DMS153 treated with DMSO at 0.1 percent for 48 hours (cell line): ENCODE measurements around the gene RAD17.
"Not testable (repeated sequence)": the region's sequence is repeated elsewhere in the genome, so short reads cannot be mapped to it uniquely, and the experiment has no call there.

Source experiments
- DNase-seq: peaks from one replicate; lab custom pipeline; 2025; ENCODE audit not compliant: unreplicated experiment; lab: John Stamatoyannopoulos, UW

RAD17 gene

GRCh38 chr5:69372394-69372793, 2.8 kb downstream of the RAD17 start:
- no peak for DNase-seq

DNA sequence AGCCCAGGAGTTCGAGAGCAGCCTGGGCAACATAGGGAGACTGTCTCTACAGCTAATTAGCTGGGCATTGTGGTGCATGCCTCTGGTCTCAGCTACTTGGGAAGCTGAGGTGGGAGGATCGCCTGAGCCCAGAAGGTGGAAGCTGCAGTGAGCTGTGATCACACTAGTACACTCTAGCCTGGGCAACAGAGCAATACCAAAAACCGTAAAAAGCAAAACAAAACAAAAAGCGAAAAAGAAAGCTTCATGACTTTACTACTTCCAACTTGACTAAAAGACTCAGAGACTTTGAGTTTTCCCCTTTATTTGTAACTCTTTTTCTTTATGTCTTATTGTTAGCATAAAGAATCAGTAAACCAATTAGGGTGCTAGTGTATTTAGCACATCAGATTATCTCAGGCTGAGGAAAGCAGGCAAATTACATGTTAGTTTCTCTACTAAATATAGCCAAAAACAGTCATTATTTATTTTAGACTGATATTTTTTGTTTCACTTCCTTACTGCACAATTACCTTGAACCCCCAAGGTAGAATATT, 5.4 kb downstream of the RAD17 start:
- DNase-seq: no peak

DNA sequence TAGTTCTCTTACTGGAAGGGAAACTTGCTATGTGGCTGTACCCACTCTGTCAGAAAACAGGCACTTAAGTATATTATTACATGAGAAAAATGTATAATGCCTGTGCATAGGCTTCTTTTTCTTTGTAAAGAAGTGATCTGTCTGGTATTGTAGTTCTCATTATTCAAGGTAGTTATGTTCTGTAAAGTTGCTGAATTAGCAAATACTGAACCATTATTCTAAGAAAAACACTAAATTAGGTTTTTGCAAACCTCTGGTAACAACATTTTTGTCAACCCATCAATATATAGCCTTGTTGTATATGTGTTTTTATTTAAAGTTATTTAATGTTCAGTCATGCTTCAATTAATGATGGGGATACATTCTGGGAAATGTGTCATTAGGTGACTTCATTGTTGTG, 8.8 kb downstream of the RAD17 start:
- DNase-seq: no peak

DNA sequence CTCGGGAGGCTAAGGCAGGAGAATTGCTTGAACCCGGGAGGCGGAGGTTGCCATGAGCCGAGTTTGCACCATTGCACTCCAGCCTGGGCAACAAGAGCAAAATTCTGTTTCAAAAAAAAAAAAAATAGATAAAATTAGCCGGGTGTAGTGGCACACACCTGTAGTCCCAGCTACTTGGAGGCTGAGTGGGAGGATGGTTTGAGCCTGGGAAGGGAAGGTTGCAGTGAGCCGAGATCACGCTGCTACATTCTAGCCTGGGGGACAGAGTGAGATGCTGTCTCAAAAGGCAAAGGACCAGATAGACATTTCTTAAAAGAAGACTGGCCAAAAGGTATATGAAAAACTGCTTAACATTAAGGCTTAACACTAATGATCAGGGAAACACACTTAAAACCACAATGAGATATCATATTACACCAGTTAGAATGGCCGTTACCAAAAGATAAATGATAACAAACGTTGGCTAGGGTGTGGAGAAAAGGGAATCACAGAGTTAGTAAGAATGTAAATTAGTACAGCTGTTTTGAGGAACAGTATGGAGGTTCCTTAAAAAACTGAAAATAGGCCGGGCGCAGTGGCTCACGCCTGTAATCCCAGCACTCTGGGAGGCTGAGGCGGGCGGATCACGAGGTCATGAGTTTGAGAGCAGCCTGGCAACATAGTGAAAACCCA, 35.2 kb downstream of the RAD17 start:
- no peak for DNase-seq

DNA sequence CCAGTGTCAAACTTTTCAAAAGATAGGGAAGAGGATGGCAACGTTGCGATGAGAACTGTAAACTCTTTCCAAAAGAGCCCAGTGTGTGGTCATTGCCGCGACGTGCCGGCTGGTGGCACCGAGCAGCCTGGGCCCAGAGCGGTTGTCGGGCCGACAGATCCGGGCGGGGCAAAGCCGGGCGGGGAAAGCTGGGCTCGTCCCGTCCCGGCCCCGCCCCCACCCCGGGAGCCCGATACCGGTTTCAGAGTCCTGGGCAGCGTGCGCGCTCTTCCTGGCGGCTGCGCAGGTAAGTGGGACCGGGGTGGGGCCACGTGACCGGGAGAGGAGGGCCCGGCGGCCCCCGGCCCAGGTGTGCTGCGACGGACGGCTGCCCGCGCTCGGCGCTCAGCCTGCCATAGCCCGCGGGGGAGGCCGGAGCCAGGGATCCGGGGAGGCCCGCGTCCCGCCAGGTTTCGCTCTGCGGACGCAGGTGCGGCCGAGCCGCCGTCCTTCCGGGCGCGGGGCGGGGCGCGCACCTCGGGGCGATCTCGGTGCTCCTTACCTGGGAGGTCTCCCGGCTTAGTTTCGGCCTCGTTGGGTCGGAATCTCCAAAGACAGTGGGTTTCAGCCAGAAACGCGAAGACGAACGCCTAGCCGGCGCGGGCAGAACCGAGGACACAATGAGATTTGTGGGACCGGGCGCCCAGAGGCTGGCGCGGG, 45.4 kb downstream of the RAD17 start, which contains the start of gene MARVELD2:
MARVELD2 (plus strand) TSS at position 232 of the 699 bp plus-strand sequence. CDS start 4,270 bp downstream, outside the sequence.
- peak; percentile 82 for DNase-seq

DNA sequence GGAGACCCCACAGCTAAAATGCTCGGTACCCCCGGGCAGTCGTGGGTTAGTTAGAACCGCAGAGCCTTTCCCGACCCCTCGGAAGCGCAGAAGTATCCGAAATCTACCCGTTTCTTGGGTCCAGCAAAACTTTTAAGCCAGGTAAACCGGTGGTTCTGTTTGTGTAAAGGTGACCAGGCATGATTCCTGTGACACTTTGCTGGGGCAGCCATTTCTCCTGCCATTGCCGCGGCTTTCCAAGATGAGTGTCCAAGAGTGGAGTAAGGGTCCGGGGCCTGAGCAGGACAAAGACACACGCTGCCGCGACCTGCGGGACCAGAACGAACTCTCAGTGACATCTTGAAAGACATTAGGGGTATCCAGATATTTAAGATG, 46.0 kb downstream of the RAD17 start:
- DNase-seq: no peak

- DNase-seq: no peak
Measured at GRCh38 chr5:69416180-69416579, 46.6 kb downstream of the RAD17 start.

- DNase-seq: no peak
Measured at GRCh38 chr5:69416699-69417098, 47.1 kb downstream of the RAD17 start.

GRCh38 chr5:69418554-69418953, 48.9 kb downstream of the RAD17 start:
- no peak for DNase-seq

DNA sequence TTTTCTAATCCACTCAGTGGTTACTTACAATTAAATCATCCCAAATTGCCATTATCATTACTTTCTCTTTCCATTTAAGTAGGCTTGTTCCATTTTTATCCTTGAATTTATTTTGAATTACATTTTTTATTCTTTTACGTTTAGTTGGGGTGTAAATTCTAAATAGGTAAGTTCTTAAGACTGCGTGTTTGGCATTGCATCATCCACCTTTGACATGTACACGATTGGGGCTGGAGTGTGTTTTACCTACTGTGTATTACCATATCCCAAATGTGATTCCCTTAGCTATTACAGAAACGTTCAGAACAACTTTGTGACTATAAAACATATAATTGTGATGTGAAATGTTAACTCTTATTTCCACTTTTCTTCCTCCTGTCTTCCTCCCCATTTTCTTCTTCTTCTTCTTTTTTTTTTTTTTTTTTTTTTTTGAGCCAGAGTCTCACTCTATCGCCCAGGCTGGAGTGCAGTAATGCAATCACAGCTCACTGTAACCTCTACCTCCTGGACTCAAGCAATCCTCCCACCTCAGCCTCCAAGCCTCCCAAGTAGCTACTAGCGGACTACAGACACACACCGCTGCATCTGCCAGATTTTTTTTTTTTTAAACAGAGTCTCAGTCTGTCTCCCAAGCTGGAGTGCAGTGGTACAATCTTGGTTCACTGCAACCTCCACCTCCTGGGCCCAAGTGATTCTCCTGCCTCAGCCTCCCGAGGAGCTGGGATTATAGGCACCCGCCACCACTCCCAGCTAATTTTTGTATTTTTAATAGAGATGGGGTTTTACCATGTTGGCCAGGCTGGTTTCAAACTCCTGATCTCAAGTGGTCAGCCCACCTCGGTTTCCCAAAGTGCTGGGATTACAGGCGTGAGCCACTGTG, 62.0 kb downstream of the RAD17 start:
- no peak for DNase-seq

DNA sequence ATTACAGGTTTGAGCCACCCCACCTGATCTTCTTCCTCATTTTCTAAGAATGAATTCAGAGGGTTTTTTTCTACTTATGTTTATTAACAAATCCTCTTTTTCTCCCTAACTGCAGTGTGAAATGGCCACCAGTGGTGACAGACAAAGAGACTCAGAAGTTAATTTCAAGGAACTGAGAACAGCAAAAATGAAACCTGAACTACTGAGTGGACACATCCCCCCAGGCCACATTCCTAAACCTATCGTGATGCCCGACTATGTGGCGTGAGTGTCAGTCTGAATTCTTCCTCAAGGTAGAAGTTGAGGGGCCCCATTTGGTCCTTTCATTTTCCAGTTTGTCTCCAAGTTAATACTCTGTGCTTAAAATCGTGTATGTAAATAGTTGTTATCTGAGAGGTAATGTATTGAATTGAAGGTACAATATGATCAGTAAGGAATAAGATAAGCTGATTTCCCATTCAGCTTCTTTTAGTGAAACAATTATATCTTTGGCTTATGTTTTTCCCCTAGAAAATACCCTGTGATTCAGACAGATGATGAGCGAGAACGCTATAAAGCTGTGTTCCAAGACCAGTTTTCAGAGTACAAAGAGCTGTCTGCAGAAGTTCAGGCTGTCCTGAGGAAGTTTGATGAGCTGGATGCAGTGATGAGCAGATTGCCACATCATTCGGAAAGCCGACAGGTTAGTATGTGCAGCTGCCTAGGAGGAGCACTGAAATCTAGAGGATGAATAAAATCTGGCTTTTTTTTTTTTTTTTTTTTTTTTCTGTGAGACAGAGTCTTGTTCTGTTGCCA, 63.0 kb downstream of the RAD17 start:
- no peak for DNase-seq

DNA sequence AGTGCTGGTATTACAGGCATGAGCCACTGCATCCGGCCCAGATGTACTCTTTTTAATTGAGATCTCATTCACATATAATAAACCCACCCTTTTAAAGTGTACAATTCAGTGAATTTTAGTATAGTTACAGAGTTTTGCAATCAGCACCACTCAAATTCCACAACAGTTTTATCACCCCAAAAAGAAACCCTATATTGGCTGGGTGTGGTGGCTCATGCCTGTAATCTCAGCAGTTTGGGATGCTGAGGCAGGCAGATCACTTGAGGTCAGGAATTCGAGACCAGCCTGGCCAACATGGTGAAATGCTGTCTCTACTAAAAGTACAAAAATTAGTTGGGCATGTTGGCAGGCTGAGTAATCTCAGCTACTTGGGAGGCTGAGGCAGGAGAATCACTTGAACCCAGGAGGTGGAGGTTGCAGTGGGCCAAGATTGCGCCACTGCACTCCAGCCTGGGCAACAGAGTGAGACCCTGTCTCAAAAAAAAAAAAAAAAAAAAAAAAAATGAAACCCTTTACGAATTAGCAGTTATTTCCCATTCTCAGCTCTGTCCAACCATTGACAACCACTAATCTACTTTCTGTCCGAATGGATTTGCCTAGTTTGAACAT, 65.8 kb downstream of the RAD17 start:
- DNase-seq: not testable (repeated sequence)

GRCh38 chr5:69444127-69444754, 74.6 kb downstream of the RAD17 start:
- DNase-seq: no peak

DNA sequence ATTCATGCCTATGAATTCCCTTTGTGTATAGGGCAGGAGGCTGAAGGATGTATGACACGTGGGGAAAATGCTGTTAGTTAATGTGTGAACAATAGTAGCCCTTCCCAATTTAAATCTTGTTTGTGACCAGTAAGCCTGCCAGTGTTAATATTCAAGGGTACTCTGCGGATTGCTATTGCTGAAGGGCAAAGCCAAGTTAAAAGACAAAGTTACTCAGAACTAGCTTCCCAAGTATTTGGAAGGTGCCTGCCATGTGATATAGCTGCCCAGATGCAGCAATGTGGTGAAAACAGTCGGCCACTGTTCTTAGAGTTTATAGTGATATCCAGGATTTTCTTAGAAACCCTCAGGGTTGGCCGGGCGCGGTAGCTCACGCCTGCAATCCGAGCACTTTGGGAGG, 79.9 kb downstream of the RAD17 start:
- no peak for DNase-seq

DNA sequence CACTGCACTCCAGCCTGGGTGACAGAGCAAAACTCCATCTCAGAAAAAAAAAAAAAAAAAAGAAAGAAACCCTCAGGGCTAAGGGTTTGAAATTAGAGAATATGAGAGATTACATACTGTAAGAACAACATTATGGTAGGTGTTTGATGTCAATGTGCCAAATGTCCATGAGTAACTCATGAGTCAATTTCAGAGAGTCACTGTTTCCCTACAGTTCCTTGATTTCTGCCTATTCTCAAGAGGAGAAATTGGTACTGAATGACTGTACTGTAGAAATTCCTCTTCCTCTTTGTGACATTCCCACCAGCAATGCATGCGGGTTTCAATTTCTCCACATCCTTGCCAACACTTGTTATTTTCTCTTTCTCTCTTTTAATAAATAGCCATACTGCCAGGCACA, 80.5 kb downstream of the RAD17 start:
- DNase-seq: no peak

GRCh38 chr5:69450527-69450926, 80.9 kb downstream of the RAD17 start:
- not testable (repeated sequence) for DNase-seq

DNA sequence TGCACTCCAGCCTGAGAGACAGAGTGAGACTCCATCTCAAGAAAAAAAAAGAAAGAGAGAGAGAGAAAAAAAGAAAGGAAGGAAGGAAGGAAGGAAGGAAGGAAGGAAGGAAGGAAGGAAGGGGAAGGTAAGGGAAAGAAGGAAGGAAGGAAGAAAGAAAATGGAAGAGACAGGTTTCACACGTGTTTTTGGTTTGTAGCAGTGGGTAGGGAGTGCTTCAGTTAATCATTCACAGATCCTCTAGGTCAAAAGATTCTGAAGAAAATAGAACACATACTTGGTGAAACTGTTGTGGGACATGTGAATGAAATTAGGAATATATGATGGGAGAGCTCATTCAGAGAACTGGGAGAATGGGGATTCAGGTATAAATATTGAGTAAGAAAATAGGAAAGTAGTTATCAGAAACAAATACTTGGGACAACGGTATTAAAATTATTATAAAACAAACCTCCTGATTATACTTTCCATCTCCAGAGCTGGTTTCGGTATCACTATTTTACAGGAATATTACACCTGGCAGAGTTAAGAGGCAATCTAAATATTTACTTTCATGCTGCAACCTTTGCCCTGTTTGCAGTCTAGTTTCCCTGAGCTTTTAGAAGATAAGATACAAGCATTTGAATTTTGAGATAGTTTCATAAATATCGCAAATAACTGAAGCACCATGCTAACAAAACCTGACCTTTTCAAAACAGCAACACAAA, 82.5 kb downstream of the RAD17 start:
- DNase-seq: no peak

- DNase-seq: not testable (repeated sequence)
Measured at GRCh38 chr5:69453487-69453886, 83.9 kb downstream of the RAD17 start.
